AG09309 (cell line): Measurements from ENCODE around the gene SQSTM1.

ENCODE experiments used
- DNase-seq: peaks from one replicate; pipeline ENCODE4 v3.0.0-alpha.2; 2010; ENCODE audit warnings: low read depth
- H3K4me3 ChIP-seq: 2 replicates; pipeline ENCODE4 v1.5.1; 2011; ENCODE audit warnings: mild to moderate bottlenecking, low read depth, low read length, moderate library complexity; ENCODE audit not compliant: control insufficient read depth
- CTCF ChIP-seq: IDR thresholded peaks from 2 replicates; pipeline ENCODE4 v1.5.1; 2011; ENCODE audit warnings: mild to moderate bottlenecking, low read depth, low read length, inconsistent platforms; ENCODE audit not compliant: insufficient read depth, control insufficient read depth; ENCODE audit errors: missing control alignments

SQSTM1 gene

GRCh38 chr5:179827680-179828079 is 7.0 kb downstream of the SQSTM1 start:
- no peak overlapping the region for H3K4me3 ChIP-seq
- no peak for DNase-seq
- TF ChIP-seq CTCF = no peak

GRCh38 chr5:179828756-179829421 is 8.2 kb downstream of the SQSTM1 start:
- no peak overlapping the region for H3K4me3 ChIP-seq
- DNase-seq = no peak
- no peak for TF ChIP-seq CTCF

GRCh38 chr5:179829732-179830435 is 9.2 kb downstream of the SQSTM1 start:
- no peak for TF ChIP-seq CTCF
- DNase-seq = no peak
- no peak overlapping the region for H3K4me3 ChIP-seq

- no peak for TF ChIP-seq CTCF
- no peak for DNase-seq
- no peak overlapping the region for H3K4me3 ChIP-seq
Measured at GRCh38 chr5:179830818-179831468, 10.2 kb downstream of the SQSTM1 start.

- no peak for TF ChIP-seq CTCF
- DNase-seq = no peak
- H3K4me3 ChIP-seq = no peak overlapping the region
Measured at GRCh38 chr5:179832039-179832745, 11.5 kb downstream of the SQSTM1 start.

- no peak for TF ChIP-seq CTCF
- DNase-seq = no peak
Measured at GRCh38 chr5:179833056-179833708, 12.5 kb downstream of the SQSTM1 start.

More at GRCh38 chr5:179833056-179833708, 12.5 kb downstream of the SQSTM1 start:
- no peak overlapping the region for H3K4me3 ChIP-seq
